ENCODE measurements around the gene RGMA.

DNA sequence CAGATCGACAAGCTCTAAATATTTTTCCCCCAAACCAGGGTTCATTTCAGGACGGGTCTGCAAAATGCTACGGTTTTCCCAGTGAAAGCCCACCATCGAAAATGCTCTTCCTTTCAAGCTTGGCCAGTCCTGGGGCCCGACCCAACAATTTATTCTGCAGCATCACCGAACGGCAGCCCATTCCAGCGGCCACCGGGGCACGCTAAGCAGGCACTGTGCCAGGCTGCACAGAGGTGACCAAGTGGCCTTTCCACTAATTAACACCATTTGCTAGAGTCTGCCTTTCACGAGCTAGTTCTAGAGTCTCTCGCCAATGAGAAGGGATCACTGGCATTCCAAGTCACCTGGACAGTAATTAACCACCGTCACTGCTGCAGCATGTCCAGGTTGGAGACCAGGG, 14.4 kb downstream of the RGMA start:
- TF ChIP-seq CTCF (IDR thresholded peaks at IDR 0.05) (no peak), POLR2A (IDR thresholded peaks at IDR 0.05) (no peak)

Data from right lobe of liver (tissue), 4 donors.